Measurements from ENCODE around the gene PARD3B. TPM values are rescaled to one million over a fixed set of nuclear protein-coding genes. Genes with fewer than 3 reads are reported as not detected.

PARD3B gene
- total and polyA plus RNA-seq, 2 donors (not counting 1 experiment from before 2014, with no cell fraction given), result 7.4 to 20.6 TPM

DNA sequence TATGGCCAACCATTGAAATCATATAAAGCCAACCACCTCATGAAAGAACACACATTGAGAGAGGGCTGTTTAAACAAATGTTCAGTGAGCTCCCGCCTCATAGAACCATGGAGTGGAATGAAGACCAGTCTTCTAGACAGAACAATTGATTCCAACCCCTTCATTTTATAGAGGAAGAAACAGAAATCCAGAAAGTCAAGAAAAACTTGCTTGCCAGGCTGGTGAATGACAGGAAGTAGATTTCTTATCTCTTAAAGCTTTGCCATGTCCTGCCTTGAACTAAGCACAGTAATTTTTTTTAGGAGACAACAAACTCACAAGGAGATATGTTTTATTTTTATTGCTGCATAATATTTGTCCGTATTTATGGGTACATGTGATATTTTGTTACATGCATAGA is 1120.5 kb downstream of the PARD3B start:
- H3K9me3 ChIP-seq (ENCODE audit: control insufficient read depth, insufficient read depth, low read depth, low read length), result no peaks in the 10 kb centered on the region
- no peaks in the 10 kb centered on the region for H3K27me3 ChIP-seq (ENCODE audit: control insufficient read depth, insufficient read depth, low read length)
- no peak for DNase-seq (ENCODE audit: low read depth in 2 of 2)
- H3K4me3 ChIP-seq (replicated peaks in 1 of 4; ENCODE audit: control extremely low read depth in 1 of 4, insufficient read depth in 1 of 4, low read depth in 3 of 4, low read length in 4 of 4), result no peak overlapping the region
- H4K20me1 ChIP-seq (ENCODE audit: control insufficient read depth, extremely low read depth, insufficient read depth, low read length), result no peaks in the 10 kb centered on the region
- peaks cover 4% of the 10 kb centered on the region for H3K4me1 ChIP-seq (ENCODE audit: control insufficient read depth, extremely low read depth, insufficient read depth, low read length)
- H3K27ac ChIP-seq (ENCODE audit: insufficient read depth, low read length), result no peak overlapping the region
- H3K4me2 ChIP-seq (ENCODE audit: extremely low read depth, insufficient read depth, low read length), result no peak overlapping the region
- no peaks in the 10 kb centered on the region for H3K79me2 ChIP-seq (ENCODE audit: control insufficient read depth, insufficient read depth, low read length)
- TF ChIP-seq, protein P1, sequence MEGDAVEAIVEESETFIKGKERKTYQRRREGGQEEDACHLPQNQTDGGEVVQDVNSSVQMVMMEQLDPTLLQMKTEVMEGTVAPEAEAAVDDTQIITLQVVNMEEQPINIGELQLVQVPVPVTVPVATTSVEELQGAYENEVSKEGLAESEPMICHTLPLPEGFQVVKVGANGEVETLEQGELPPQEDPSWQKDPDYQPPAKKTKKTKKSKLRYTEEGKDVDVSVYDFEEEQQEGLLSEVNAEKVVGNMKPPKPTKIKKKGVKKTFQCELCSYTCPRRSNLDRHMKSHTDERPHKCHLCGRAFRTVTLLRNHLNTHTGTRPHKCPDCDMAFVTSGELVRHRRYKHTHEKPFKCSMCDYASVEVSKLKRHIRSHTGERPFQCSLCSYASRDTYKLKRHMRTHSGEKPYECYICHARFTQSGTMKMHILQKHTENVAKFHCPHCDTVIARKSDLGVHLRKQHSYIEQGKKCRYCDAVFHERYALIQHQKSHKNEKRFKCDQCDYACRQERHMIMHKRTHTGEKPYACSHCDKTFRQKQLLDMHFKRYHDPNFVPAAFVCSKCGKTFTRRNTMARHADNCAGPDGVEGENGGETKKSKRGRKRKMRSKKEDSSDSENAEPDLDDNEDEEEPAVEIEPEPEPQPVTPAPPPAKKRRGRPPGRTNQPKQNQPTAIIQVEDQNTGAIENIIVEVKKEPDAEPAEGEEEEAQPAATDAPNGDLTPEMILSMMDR (conservative IDR thresholded peaks at IDR 0.05 in 1 of 2, IDR thresholded peaks at IDR 0.05 in 1 of 2; ENCODE audit: low read depth in 1 of 2, low read length in 2 of 2), result no peak
- no peak for TF ChIP-seq EZH2 (IDR thresholded peaks at IDR 0.05; ENCODE audit: low read length, missing control alignments)
- H2AFZ ChIP-seq (ENCODE audit: low read length), result no peak overlapping the region
- no peak overlapping the region for H3K9ac ChIP-seq (ENCODE audit: insufficient read depth, low read length)
- H3K36me3 ChIP-seq (ENCODE audit: control insufficient read depth, insufficient read depth, low read length), result no peaks in the 10 kb centered on the region

Measured in fibroblast of lung (primary cell).